Keratinocyte (primary cell): Measurements from ENCODE around the gene TCF7. TPM values are rescaled to one million over a fixed set of nuclear protein-coding genes. Genes with fewer than 3 reads are reported as not detected.

ENCODE experiments used
- DNase-seq: peaks from one replicate; pipeline ENCODE4 v3.0.0-alpha.2; 2011; ENCODE audit warnings: low read depth, missing footprints, low spot score
- FAIRE-seq: peaks from 2 replicates; lab custom pipeline; 2011; peaks lifted over from hg19 to GRCh38; lab: Jason Lieb, UNC
- H2AFZ ChIP-seq: 2 replicates; pipeline ENCODE4 v1.6.0; 2012; ENCODE audit warnings: low read length, control low read depth, inconsistent platforms; ENCODE audit not compliant: control insufficient read depth
- H3K27ac ChIP-seq: 2 replicates; pipeline ENCODE4 v1.5.1; 2011; ENCODE audit warnings: low read length; ENCODE audit not compliant: control insufficient read depth, insufficient read depth
- H3K27me3 ChIP-seq: 3 replicates; pipeline ENCODE4 v1.6.0; 2011; ENCODE audit warnings: low read length; ENCODE audit not compliant: control insufficient read depth, insufficient read depth; ENCODE audit errors: extremely low read depth
- H3K36me3 ChIP-seq, 2 experiments: 2 replicates in 1 of 2; 3 replicates in 1 of 2; pipeline ENCODE4 v1.5.1; 2011; ENCODE audit warnings: low read length in 2 of 2, mild to moderate bottlenecking in 1 of 2; ENCODE audit not compliant: control insufficient read depth in 2 of 2, insufficient read depth in 2 of 2; ENCODE audit errors: extremely low read depth in 1 of 2
- H3K4me1 ChIP-seq: 3 replicates; pipeline ENCODE4 v1.5.1; 2011; ENCODE audit warnings: low read length; ENCODE audit not compliant: control insufficient read depth, insufficient read depth; ENCODE audit errors: extremely low read depth
- H3K4me2 ChIP-seq: 3 replicates; pipeline ENCODE4 v1.6.0; 2011; ENCODE audit warnings: low read depth, low read length; ENCODE audit not compliant: control insufficient read depth, insufficient read depth; ENCODE audit errors: extremely low read depth
- H3K4me3 ChIP-seq, 3 experiments: fragments of 200-600 bp in 1 of 3; sonication (generic) in 1 of 3; 2 replicates in 2 of 3; 3 replicates in 1 of 3; pipeline ENCODE4 v1.5.1; 2011 to 2016; ENCODE audit warnings: low read length in 3 of 3, mild to moderate bottlenecking in 3 of 3, control low read depth in 2 of 3, inconsistent platforms in 1 of 3, low read depth in 1 of 3, mixed read lengths in 1 of 3, mixed run types in 1 of 3, moderate library complexity in 1 of 3; ENCODE audit not compliant: control insufficient read depth in 2 of 3, insufficient read depth in 2 of 3; ENCODE audit errors: extremely low read depth in 1 of 3
- H3K79me2 ChIP-seq: 2 replicates; pipeline ENCODE4 v1.6.0; 2012; ENCODE audit warnings: low read length; ENCODE audit not compliant: control insufficient read depth, insufficient read depth
- H3K9ac ChIP-seq: 3 replicates; pipeline ENCODE4 v1.6.0; 2011; ENCODE audit warnings: low read length; ENCODE audit not compliant: control insufficient read depth, insufficient read depth; ENCODE audit errors: extremely low read depth
- H3K9me1 ChIP-seq: 3 replicates; pipeline ENCODE4 v1.6.0; 2011; ENCODE audit warnings: low read length; ENCODE audit not compliant: control insufficient read depth, insufficient read depth; ENCODE audit errors: extremely low read depth
- H3K9me3 ChIP-seq: 2 replicates; pipeline ENCODE4 v1.5.1; 2012; ENCODE audit warnings: low read depth, low read length; ENCODE audit not compliant: control insufficient read depth
- H4K20me1 ChIP-seq: 3 replicates; pipeline ENCODE4 v1.6.0; 2011; ENCODE audit warnings: low read length; ENCODE audit not compliant: control insufficient read depth, insufficient read depth; ENCODE audit errors: extremely low read depth
- CTCF ChIP-seq, 3 experiments: IDR thresholded peaks in 1 of 3; conservative IDR thresholded peaks in 1 of 3; optimal IDR thresholded peaks in 1 of 3; 2 replicates in 2 of 3; 3 replicates in 1 of 3; pipeline versions ENCODE3 to v1.5.1; 2011; ENCODE audit warnings: low read length in 3 of 3, mild to moderate bottlenecking in 3 of 3, moderate library complexity in 2 of 3, control low read depth in 1 of 3, inconsistent platforms in 1 of 3; ENCODE audit not compliant: insufficient read depth in 2 of 3; ENCODE audit errors: extremely low read depth in 1 of 3
- EZH2 ChIP-seq: IDR thresholded peaks from one replicate; pipeline ENCODE4 v1.6.1; 2012; ENCODE audit warnings: inconsistent platforms, mild to moderate bottlenecking, low read length, moderate library complexity
- dilution Hi-C: fragments of 300-500 bp; cut with MboI; formaldehyde crosslinking; loops from one replicate; pipeline ENCODE4 v1.7.0; 2020; ENCODE audit warnings: low sequenced_read_pairs; ENCODE audit not compliant: extremely low pct_ligation_motif_present
- polyA plus RNA-seq, 5 experiments: library from polyadenylated mRNA; depleted of rRNA in 3 of 5; stranded (reverse) in 3 of 5; stranded (forward) in 1 of 5; unstranded in 1 of 5; fragments of >200 nt; gene quantifications; 1 replicate in 1 of 5; 2 replicates in 3 of 5; 3 replicates in 1 of 5; pipeline versions ENCODE4 v1.2.1 to v1.2.3, GENCODE V29; 2011 to 2012; ENCODE audit warnings: missing spikeins in 2 of 5, low read depth in 1 of 5, low replicate concordance in 1 of 5

The TCF7 gene
- polyA plus RNA-seq, 1 donor (not counting 4 experiments of a cell fraction or from before 2014, with no cell fraction given), result 0.84 TPM

- no peak for DNase-seq
- peaks cover 6% of the 10 kb centered on the region for H3K27me3 ChIP-seq
- TF ChIP-seq CTCF (optimal IDR thresholded peaks at IDR 0.05 in 1 of 3, IDR thresholded peaks at IDR 0.05 in 1 of 3, conservative IDR thresholded peaks at IDR 0.05 in 1 of 3; ENCODE audit: extremely low read depth in 1 of 3, insufficient read depth in 2 of 3, low read length in 3 of 3), result no peak
- TF ChIP-seq EZH2, result no peak
- no peak overlapping the region for H2AFZ ChIP-seq
- dilution Hi-C loops, result no loop called here
- H3K4me3 ChIP-seq, result no peak overlapping the region
- H3K9me3 ChIP-seq, result no peaks in the 10 kb centered on the region
- H3K36me3 ChIP-seq, result no peaks in the 10 kb centered on the region
- no peak overlapping the region for H3K4me2 ChIP-seq
- FAIRE-seq, result no peak
- peaks cover 8% of the 10 kb centered on the region for H4K20me1 ChIP-seq
- H3K27ac ChIP-seq, result no peak overlapping the region
- H3K79me2 ChIP-seq, result no peaks in the 10 kb centered on the region
- H3K4me1 ChIP-seq, result peaks cover 14% of the 10 kb centered on the region
- H3K9ac ChIP-seq, result no peak overlapping the region
- no peaks in the 10 kb centered on the region for H3K9me1 ChIP-seq
Observed at GRCh38 chr5:134095887-134096589, 18.4 kb upstream of the TCF7 start.

- Histone ChIP-seq H3K4me2 (no peak overlapping the region), H3K4me1 (peaks cover 10% of the 10 kb centered on the region), H3K9ac (no peak overlapping the region), H3K27me3 (peaks cover 6% of the 10 kb centered on the region), H2AFZ (no peak overlapping the region), H3K4me3 (no peak overlapping the region), H3K36me3 (no peaks in the 10 kb centered on the region), H3K9me1 (no peaks in the 10 kb centered on the region), H3K9me3 (no peaks in the 10 kb centered on the region), H4K20me1 (peaks cover 8% of the 10 kb centered on the region), H3K27ac (no peak overlapping the region), H3K79me2 (no peaks in the 10 kb centered on the region)
- dilution Hi-C loops, result no loop called here
- no peak for FAIRE-seq
- DNase-seq, result no peak
- TF ChIP-seq EZH2, result no peak
- TF ChIP-seq CTCF (optimal IDR thresholded peaks at IDR 0.05 in 1 of 3, IDR thresholded peaks at IDR 0.05 in 1 of 3, conservative IDR thresholded peaks at IDR 0.05 in 1 of 3; ENCODE audit: extremely low read depth in 1 of 3, insufficient read depth in 2 of 3, low read length in 3 of 3), result no peak
Observed at GRCh38 chr5:134097211-134097749, 17.2 kb upstream of the TCF7 start.
